K562 (cell line): ENCODE results near the gene CDKN2D. TPM values are rescaled to one million over a fixed set of nuclear protein-coding genes. Genes with fewer than 3 reads are reported as not detected.

Experiments
- ADNP ChIP-seq: fragments of 200-800 bp; sonication (Bioruptor generic); IDR thresholded peaks from 2 replicates; pipeline ENCODE4 v1.6.1; 2016; ENCODE audit warnings: missing genetic modification characterization, missing compliant biosample characterization
- CHCHD3 ChIP-seq: fragments of 250-450 bp; sonication (Bioruptor Pico); IDR thresholded peaks from 2 replicates; pipeline ENCODE4 v2.1.2; 2022; ENCODE audit warnings: mild to moderate bottlenecking
- CHD1 ChIP-seq: fragments of 200-600 bp; sonication (generic); IDR thresholded peaks from one replicate; pipeline ENCODE4 v1.6.1; 2012; ENCODE audit warnings: mild to moderate bottlenecking, moderate library complexity, low read length, inconsistent platforms
- DACH1 ChIP-seq: fragments of 450-650 bp; IDR thresholded peaks from 2 replicates; pipeline ENCODE4 v1.6.1; 2018; ENCODE audit not compliant: partially characterized antibody
- FIP1L1 ChIP-seq: fragments of 200-400 bp; formaldehyde crosslinking; IDR thresholded peaks from 2 replicates; pipeline ENCODE4 v1.6.1; 2018; ENCODE audit warnings: mild to moderate bottlenecking, low read depth, low read length; ENCODE audit not compliant: poor library complexity, severe bottlenecking
- FOXA3 ChIP-seq, 2 experiments: fragments of 450-650 bp in 1 of 2; sonication (generic) in 1 of 2; formaldehyde crosslinking; IDR thresholded peaks in 1 of 2; conservative IDR thresholded peaks in 1 of 2; 2 replicates each; pipeline versions ENCODE4 v1.4.0 to v1.8.0; 2020 to 2022; ENCODE audit warnings: mild to moderate bottlenecking in 2 of 2, missing genetic modification reagents in 1 of 2
- FOXK2 ChIP-seq, 2 experiments: fragments of 450-650 bp; IDR thresholded peaks in 1 of 2; conservative IDR thresholded peaks in 1 of 2; 2 replicates each; pipeline ENCODE4 v1.6.1; 2016; ENCODE audit warnings: low read depth in 2 of 2, mild to moderate bottlenecking in 1 of 2
- HDAC6 ChIP-seq: IDR thresholded peaks from 2 replicates; pipeline ENCODE4 v1.6.1; 2012; ENCODE audit warnings: low read depth, mild to moderate bottlenecking, control low read depth, inconsistent platforms, low read length, moderate library complexity
- HMG20A ChIP-seq: fragments of 450-650 bp; formaldehyde crosslinking; conservative IDR thresholded peaks from 2 replicates; pipeline ENCODE4 v1.4.0; 2020; ENCODE audit warnings: mild to moderate bottlenecking, mixed read lengths
- HMGN3 ChIP-seq: IDR thresholded peaks from 2 replicates; pipeline ENCODE4 v1.6.1; 2011; ENCODE audit warnings: borderline replicate concordance, low read depth, mild to moderate bottlenecking, mixed read lengths, low read length; ENCODE audit not compliant: insufficient read length; ENCODE audit errors: extremely low read depth
- KLF1 ChIP-seq: fragments of 450-650 bp; IDR thresholded peaks from 2 replicates; pipeline ENCODE4 v1.6.1; 2016; ENCODE audit warnings: missing genetic modification characterization, missing compliant biosample characterization
- MLLT1 ChIP-seq, 2 experiments: fragments of 450-650 bp; IDR thresholded peaks; 2 replicates each; pipeline ENCODE4 v1.6.1; 2016
- MYBL2 ChIP-seq, 2 experiments: fragments of 450-650 bp in 1 of 2; sonication (generic) in 1 of 2; formaldehyde crosslinking in 1 of 2; IDR thresholded peaks; 2 replicates each; pipeline versions ENCODE4 v1.6.1 to v1.8.1; 2017 to 2022; ENCODE audit warnings: borderline replicate concordance in 1 of 2, inconsistent platforms in 1 of 2, low read depth in 1 of 2, mild to moderate bottlenecking in 1 of 2, missing genetic modification reagents in 1 of 2, moderate library complexity in 1 of 2
- NKRF ChIP-seq: fragments of 450-650 bp; IDR thresholded peaks from 2 replicates; pipeline ENCODE4 v1.6.1; 2016; ENCODE audit warnings: borderline replicate concordance
- NUFIP1 ChIP-seq: fragments of 450-650 bp; IDR thresholded peaks from 2 replicates; pipeline ENCODE4 v1.6.1; 2018; ENCODE audit not compliant: partially characterized antibody
- RBM22 ChIP-seq: fragments of 200-400 bp; formaldehyde crosslinking; IDR thresholded peaks from 2 replicates; pipeline ENCODE4 v1.6.1; 2018; ENCODE audit warnings: low read length, low read depth; ENCODE audit not compliant: poor library complexity, severe bottlenecking
- RNF219 ChIP-seq: fragments of 250-450 bp; sonication (Bioruptor Pico); IDR thresholded peaks from 2 replicates; pipeline ENCODE4 v1.5.0; 2022; ENCODE audit warnings: mild to moderate bottlenecking
- SIN3B ChIP-seq: fragments of 450-650 bp; IDR thresholded peaks from 2 replicates; pipeline ENCODE4 v1.6.1; 2017; ENCODE audit warnings: low read depth, mild to moderate bottlenecking, moderate library complexity
- TSC22D4 ChIP-seq: fragments of 450-650 bp; IDR thresholded peaks from 2 replicates; pipeline ENCODE4 v1.6.1; 2016; ENCODE audit warnings: missing genetic modification characterization, missing biosample characterization, control low read depth
- ZBED1 ChIP-seq: IDR thresholded peaks from 2 replicates; pipeline ENCODE4 v1.6.1; 2014
- ZEB2 ChIP-seq: fragments of 450-650 bp; IDR thresholded peaks from 2 replicates; pipeline ENCODE4 v1.6.1; 2016
- ZNF224 ChIP-seq: sonication (generic); formaldehyde crosslinking; IDR thresholded peaks from 2 replicates; pipeline ENCODE4 v1.8.0; 2022; ENCODE audit warnings: mild to moderate bottlenecking, missing genetic modification reagents
- polyA plus RNA-seq, 8 experiments: library from polyadenylated mRNA; depleted of rRNA in 4 of 8; stranded (reverse) in 5 of 8; unstranded in 3 of 8; fragments of >200 nt; fragmentation: Nextera tagmentation in 2 of 8; fragmentation: Illumina TruSeq in 1 of 8; extraction: Ambion mirVana in 2 of 8; extraction: Trizol in 1 of 8; gene quantifications; 2 replicates each; pipeline versions ENCODE4 v1.2.1 to v1.2.3, GENCODE V29; 2011 to 2014; ENCODE audit warnings: inconsistent platforms in 1 of 8, missing spikeins in 1 of 8
- total RNA-seq, 7 experiments: library from RNA; depleted of rRNA in 6 of 7; stranded (reverse); fragments of >200 nt in 6 of 7; fragmentation: Illumina TruSeq in 2 of 7; extraction: Trizol in 2 of 7; gene quantifications; 2 replicates each; pipeline versions ENCODE4 v1.2.1 to v1.2.3, GENCODE V29; 2011 to 2021; ENCODE audit warnings: low replicate concordance in 1 of 7

The CDKN2D gene
- total and polyA plus RNA-seq, 9 of the 15 experiments (the other 6 are each of a cell fraction or from before 2014, with no cell fraction given): 0.41 to 8.2 (median 3.7) TPM

- TF ChIP-seq MYBL2 (IDR thresholded peaks at IDR 0.05; ENCODE audit: low read depth): no peak
- TF ChIP-seq MYBL2 (CRISPR knock-in tag; IDR thresholded peaks at IDR 0.05; ENCODE audit: borderline replicate concordance): no peak
- no peak for TF ChIP-seq ZNF224 (CRISPR knock-in tag)
- TF ChIP-seq FOXA3 (CRISPR knock-in tag; conservative IDR thresholded peaks at IDR 0.05 in 1 of 2, IDR thresholded peaks at IDR 0.05 in 1 of 2): no peak
- no peak for TF ChIP-seq CHD1
- peak; percentile 85 to 86 for TF ChIP-seq FOXK2 (conservative IDR thresholded peaks at IDR 0.05 in 1 of 2, IDR thresholded peaks at IDR 0.05 in 1 of 2; ENCODE audit: low read depth in 2 of 2)
- TF ChIP-seq KLF1 (tag): no peak
- TF ChIP-seq TSC22D4 (tag): no peak
- no peak for TF ChIP-seq HMG20A
- no peak for TF ChIP-seq CHCHD3 (CRISPR knock-in tag)
- TF ChIP-seq NKRF: peak; percentile 62
- TF ChIP-seq SIN3B: no peak
- no peak for TF ChIP-seq ZBED1
- TF ChIP-seq MLLT1 (IDR thresholded peaks at IDR 0.05): no peak
- TF ChIP-seq ZEB2: no peak
- peak; percentile 19 for TF ChIP-seq DACH1
- no peak for TF ChIP-seq HDAC6
- no peak for TF ChIP-seq RBM22
- TF ChIP-seq NUFIP1: no peak
- peak; percentile 23 for TF ChIP-seq FIP1L1
- no peak for TF ChIP-seq ADNP (tag)
- peak; percentile 58 for TF ChIP-seq HMGN3
- TF ChIP-seq RNF219 (CRISPR knock-in tag): no peak
These were observed 3.0 kb downstream of the CDKN2D start, which contains the start of gene KRI1 (continued) for GRCh38 chr19:10565567-10566407.
